ENCODE data around the gene AK2.

AK2 gene

GRCh38 chr1:33022650-33023200, 14.0 kb downstream of the AK2 start:
- DNase-seq (ENCODE audit: low read depth): no peak

GRCh38 chr1:33021567-33022431, 14.9 kb downstream of the AK2 start:
- no peak for DNase-seq (ENCODE audit: low read depth)

GRCh38 chr1:33018112-33018511, 18.6 kb downstream of the AK2 start:
- DNase-seq (ENCODE audit: low read depth): no peak

GRCh38 chr1:33017175-33017574, 19.5 kb downstream of the AK2 start:
- DNase-seq (ENCODE audit: low read depth): no peak

GRCh38 chr1:33015216-33015615, 21.5 kb downstream of the AK2 start:
- DNase-seq (ENCODE audit: low read depth): no peak

GRCh38 chr1:33014464-33015163, 22.1 kb downstream of the AK2 start:
- DNase-seq (ENCODE audit: low read depth): no peak

- no peak for DNase-seq (ENCODE audit: low read depth)
These were observed 22.9 kb downstream of the AK2 start for GRCh38 chr1:33013791-33014190.

- no peak for DNase-seq (ENCODE audit: low read depth)
These were observed 24.5 kb downstream of the AK2 start for GRCh38 chr1:33012165-33012564.

GRCh38 chr1:33010932-33011731, 25.6 kb downstream of the AK2 start:
- no peak for DNase-seq (ENCODE audit: low read depth)

GRCh38 chr1:33009561-33009960, 27.1 kb downstream of the AK2 start:
- DNase-seq (ENCODE audit: low read depth): no peak

GRCh38 chr1:33008051-33008914, 28.4 kb downstream of the AK2 start:
- DNase-seq (ENCODE audit: low read depth): no peak

- DNase-seq (ENCODE audit: low read depth): no peak
These were observed 29.3 kb downstream of the AK2 start for GRCh38 chr1:33007190-33008050.

GRCh38 chr1:33005838-33006421, 30.8 kb downstream of the AK2 start:
- no peak for DNase-seq (ENCODE audit: low read depth)

GRCh38 chr1:33005117-33005837, 31.4 kb downstream of the AK2 start:
- DNase-seq (ENCODE audit: low read depth): no peak

GRCh38 chr1:33004613-33005012, 32.1 kb downstream of the AK2 start:
- no peak for DNase-seq (ENCODE audit: low read depth)

- no peak for DNase-seq (ENCODE audit: low read depth)
These were observed 33.0 kb downstream of the AK2 start for GRCh38 chr1:33003657-33004056.

- DNase-seq (ENCODE audit: low read depth): no peak
These were observed 34.7 kb downstream of the AK2 start for GRCh38 chr1:33002006-33002405.

GRCh38 chr1:33001282-33001681, 35.4 kb downstream of the AK2 start:
- DNase-seq (ENCODE audit: low read depth): no peak

- DNase-seq (ENCODE audit: low read depth): no peak
These were observed 36.2 kb downstream of the AK2 start for GRCh38 chr1:33000427-33001026.

Data from stimulated activated CD4-positive, alpha-beta T cell treated with anti-CD3 and anti-CD28 coated beads, Interleukin-2, amount 100 ng/mL, for 4 hours (primary cell).